ENCODE measurements around the gene SEMA3D.

- no peak for TF ChIP-seq CTCF (IDR thresholded peaks at IDR 0.05; ENCODE audit: low read depth, low read length)
- no peak for TF ChIP-seq MYC (IDR thresholded peaks at IDR 0.05; ENCODE audit: low read depth, low read length)
- TF ChIP-seq MAX (IDR thresholded peaks at IDR 0.05; ENCODE audit: low read depth, low read length), result no peak
Measured at GRCh38 chr7:85201209-85201608, 14.4 kb upstream of the SEMA3D start.
